Measurements from ENCODE around the gene ZC3H4. TPM values are rescaled to one million over a fixed set of nuclear protein-coding genes. Genes with fewer than 3 reads are reported as not detected.

Gene ZC3H4
- total and polyA plus RNA-seq, 9 of the 15 experiments (the other 6 are each of a cell fraction or from before 2014, with no cell fraction given): 2.2 to 75.6 (median 18.3) TPM

DNA sequence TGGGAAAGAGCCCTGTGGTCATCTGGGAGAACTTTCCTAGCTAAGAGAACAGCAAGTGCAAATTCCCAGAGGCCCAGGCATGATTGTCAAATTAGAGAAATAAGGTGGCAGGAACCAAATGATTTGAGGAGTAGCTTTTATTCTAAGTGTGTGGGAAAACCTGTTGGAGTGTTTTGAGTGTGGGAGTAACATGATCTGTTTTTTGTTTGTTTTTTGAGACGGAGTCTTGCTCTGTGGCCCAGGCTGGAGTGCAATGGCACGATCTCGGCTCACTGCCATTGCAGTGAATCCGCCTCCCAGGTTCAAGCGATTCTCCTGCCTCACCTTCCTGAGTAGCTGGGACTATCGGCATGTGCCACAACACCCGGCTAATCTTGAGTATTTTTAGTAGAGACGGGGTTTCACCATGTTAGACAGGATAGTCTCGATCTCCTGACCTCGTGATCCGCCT, 19.5 kb upstream of the ZC3H4 start:
- Histone ChIP-seq H3K27ac (ENCODE audit: extremely low read depth, low read depth, low read length) (no peak overlapping the region), H3K4me3 (no peak overlapping the region), H3K9me3 (replicated peaks; ENCODE audit: control insufficient read depth, insufficient read depth, low read depth, low read length) (peaks cover 7% of the 10 kb centered on the region), H3K79me2 (ENCODE audit: control insufficient read depth, insufficient read depth, low read length) (peaks cover 74% of the 10 kb centered on the region), H3K27me3 (ENCODE audit: control insufficient read depth in 2 of 2, insufficient read depth in 2 of 2, low read length in 2 of 2) (no peaks in the 10 kb centered on the region), H3K9me1 (ENCODE audit: control insufficient read depth, insufficient read depth, low read length) (no peaks in the 10 kb centered on the region), H2AFZ (ENCODE audit: low read depth, low read length) (no peak overlapping the region), H4K20me1 (replicated peaks; ENCODE audit: control insufficient read depth, insufficient read depth, low read length) (no peaks in the 10 kb centered on the region; the same call in 1 of the 2 replicates), H3K4me2 (ENCODE audit: insufficient read depth, low read length) (peak overlapping the region; percentile 7), H3K9ac (ENCODE audit: insufficient read depth in 1 of 2, low read depth in 2 of 2, low read length in 2 of 2) (peak overlapping the region in 1 of 2 experiments; percentile 90; a peak in 2 of 4 replicates), H3K4me1 (replicated peaks in 1 of 2; ENCODE audit: control insufficient read depth in 2 of 2, insufficient read depth in 2 of 2, low read length in 2 of 2) (peaks cover 20 to 37% of the 10 kb centered on the region in 2 experiments; a peak in 4 of 5 replicates), H3K36me3 (ENCODE audit: control insufficient read depth, insufficient read depth, low read length) (peaks cover 53% of the 10 kb centered on the region)
- ChIA-PET POLR2A (interaction anchor here (0.6 to 12.1 kb wide), 8 partner anchors 13 to 124 kb away, joined by 3 to 109 read pairs (median 4); partner anchors contain the start of genes CCDC9 and ZC3H4), CTCF (ENCODE audit: low intra/inter-chr PET ratio) (interaction anchor here (1.0 kb wide), 1 partner anchor 114 kb away, joined by 3 read pairs; no protein-coding TSS in a partner anchor)
- intact Hi-C loops (cut with micrococcal nuclease) (loop anchor here (5.0 kb wide), 1 partner anchor 281 kb away; the partner anchor contains the start of gene AP2S1), in situ Hi-C loops (cut with MboI) (no loop called here)
- WGBS (ENCODE audit: insufficient coverage, low coverage, missing lambda C conversion rate): 76% methylated on average over 11 of the region's 11 CpGs
- FAIRE-seq (no peak), ATAC-seq (no peak), DNase-seq (ENCODE audit: extremely low read depth in 1 of 4, low spot score in 3 of 4) (no peak)
- BruUV-seq (replicated peaks): TSS peak; percentile 23
- peak; percentile 32; the same call in 1 of the 2 replicates for TF ChIP-seq ZNF121 (CRISPR knock-in tag; conservative IDR thresholded peaks at IDR 0.05)
- no peak for TF ChIP-seq POLR2H (tag; IDR thresholded peaks at IDR 0.05; ENCODE audit: low read depth)
- TF ChIP-seq ZNF75A (CRISPR knock-in tag; IDR thresholded peaks at IDR 0.05): peak; percentile 74
- no peak for TF ChIP-seq ETV5 (CRISPR knock-in tag; IDR thresholded peaks at IDR 0.05; ENCODE audit: low read depth)
